NCI-H446 (cell line): ENCODE data around the gene PFN1.
"Not testable (repeated sequence)": the region's sequence is repeated elsewhere in the genome, so short reads cannot be mapped to it uniquely, and the experiment has no call there.

Source experiments
- DNase-seq, 2 experiments: peaks; one replicate each; lab custom pipeline; 2025; lab: John Stamatoyannopoulos, UW

PFN1 gene

GRCh38 chr17:4945176-4945943 lies 3.0 kb downstream of the PFN1 start:
- peak in 1 of 2 experiments; percentile 44 for DNase-seq

- no peak for DNase-seq
Observed at GRCh38 chr17:4944554-4945175, 3.7 kb downstream of the PFN1 start.

- DNase-seq: no peak
Observed at GRCh38 chr17:4944163-4944553, 4.2 kb downstream of the PFN1 start.

- DNase-seq: no peak
Observed at GRCh38 chr17:4942760-4943508, 5.4 kb downstream of the PFN1 start.

GRCh38 chr17:4941319-4941610 lies 7.1 kb downstream of the PFN1 start:
- DNase-seq: no peak

GRCh38 chr17:4940555-4941318 lies 7.6 kb downstream of the PFN1 start:
- no peak for DNase-seq

- peak; percentile 99 for DNase-seq
Observed at GRCh38 chr17:4939796-4940554, 8.4 kb downstream of the PFN1 start, which contains the start of the genes RNF167 and SLC25A11. Gene RNF167, plus strand, starts transcription at chr17:4940268. Its CDS starts 642 bp downstream, at chr17:4940910. Gene SLC25A11, minus strand, starts transcription at chr17:4940046. Its CDS starts 136 bp downstream, at chr17:4939910.

GRCh38 chr17:4939546-4939795 lies 8.9 kb downstream of the PFN1 start:
- DNase-seq: no peak

- no peak for DNase-seq
Observed at GRCh38 chr17:4938688-4939545, 9.4 kb downstream of the PFN1 start.

GRCh38 chr17:4938069-4938491 lies 10.2 kb downstream of the PFN1 start:
- no peak for DNase-seq

GRCh38 chr17:4937553-4937952 lies 10.8 kb downstream of the PFN1 start:
- no peak for DNase-seq

- no peak for DNase-seq
Observed at GRCh38 chr17:4936436-4936835, 11.9 kb downstream of the PFN1 start.

GRCh38 chr17:4935650-4936049 lies 12.7 kb downstream of the PFN1 start:
- DNase-seq: no peak

GRCh38 chr17:4934173-4934979 lies 14.0 kb downstream of the PFN1 start:
- DNase-seq: peak in 1 of 2 experiments; percentile 41

- DNase-seq: no peak
Observed at GRCh38 chr17:4933646-4934045, 14.7 kb downstream of the PFN1 start.

GRCh38 chr17:4932756-4933155 lies 15.6 kb downstream of the PFN1 start:
- DNase-seq: no peak

GRCh38 chr17:4931963-4932362 lies 16.4 kb downstream of the PFN1 start, which contains the start of gene GP1BA:
Gene GP1BA, plus strand, starts transcription at chr17:4932277. Its CDS starts 328 bp downstream, at chr17:4932605.
- DNase-seq: no peak

GRCh38 chr17:4928881-4929280 lies 19.4 kb downstream of the PFN1 start:
- DNase-seq: no peak

GRCh38 chr17:4926577-4927335 lies 21.6 kb downstream of the PFN1 start:
- DNase-seq: not testable (repeated sequence)
